Measurements from ENCODE around the gene CPHXL2. TPM values are rescaled to one million over a fixed set of nuclear protein-coding genes. Genes with fewer than 3 reads are reported as not detected.

CPHXL2 gene
- total RNA-seq, 4 donors from 2014 or later = not detected

- Histone ChIP-seq H3K27ac (replicated peaks in 1 of 4) (no peak overlapping the region), H3K36me3 (peaks cover 98 to 100% (median 99%) of the 10 kb centered on the region in 4 donors), H3K4me1 (no peaks in the 10 kb centered on the region), H3K27me3 (no peaks in the 10 kb centered on the region), H3K9me3 (no peaks in the 10 kb centered on the region), H3K4me3 (no peak overlapping the region)
- no peak for DNase-seq (ENCODE audit: extremely low spot score)
- WGBS = 91% methylated on average over 8 of the region's 8 CpGs
- TF ChIP-seq POLR2AphosphoS5 (IDR thresholded peaks at IDR 0.05) (no peak), CTCF (IDR thresholded peaks at IDR 0.05) (no peak), POLR2A (IDR thresholded peaks at IDR 0.05; ENCODE audit: low read depth) (no peak), EP300 (IDR thresholded peaks at IDR 0.05) (no peak)
- intact Hi-C loops (cut with DNase I) = no loop called here
These were observed 44.0 kb downstream of the CPHXL2 start for GRCh38 chr16:75632857-75633256.

- no peaks in the 10 kb centered on the region for H3K9me3 ChIP-seq
- H3K4me1 ChIP-seq = no peaks in the 10 kb centered on the region
- 87% methylated on average over 3 of the region's 3 CpGs for WGBS
- H3K27ac ChIP-seq (replicated peaks in 1 of 4) = no peak overlapping the region
- intact Hi-C loops (cut with DNase I) = no loop called here
- no peak overlapping the region for H3K4me3 ChIP-seq
- TF ChIP-seq POLR2AphosphoS5 (IDR thresholded peaks at IDR 0.05) = no peak
- peaks cover 80 to 99% (median 95%) of the 10 kb centered on the region in 4 donors for H3K36me3 ChIP-seq
- no peak for DNase-seq (ENCODE audit: extremely low spot score)
- H3K27me3 ChIP-seq = no peaks in the 10 kb centered on the region
These were observed 46.8 kb downstream of the CPHXL2 start for GRCh38 chr16:75630052-75630451.

GRCh38 chr16:75629132-75629531, 47.7 kb downstream of the CPHXL2 start:
- intact Hi-C loops (cut with DNase I) = loop anchor here (10.0 kb wide), 1 partner anchor 154 kb away; no protein-coding TSS in a partner anchor
- Histone ChIP-seq H3K36me3 (peaks cover 71 to 90% (median 86%) of the 10 kb centered on the region in 4 donors), H3K4me3 (no peak overlapping the region), H3K9me3 (no peaks in the 10 kb centered on the region), H3K27ac (replicated peaks in 1 of 4) (no peak overlapping the region), H3K4me1 (no peaks in the 10 kb centered on the region), H3K27me3 (no peaks in the 10 kb centered on the region)
- no peak for TF ChIP-seq POLR2AphosphoS5 (IDR thresholded peaks at IDR 0.05)
- DNase-seq (ENCODE audit: extremely low spot score) = no peak
- WGBS = 92% methylated on average over 10 of the region's 10 CpGs

GRCh38 chr16:75628351-75628750, 48.5 kb downstream of the CPHXL2 start:
- WGBS = 85% methylated on average over 4 of the region's 4 CpGs
- H3K27me3 ChIP-seq = no peaks in the 10 kb centered on the region
- TF ChIP-seq CTCF (IDR thresholded peaks at IDR 0.05) = no peak
- TF ChIP-seq EP300 (IDR thresholded peaks at IDR 0.05) = no peak
- no peak for TF ChIP-seq POLR2A (IDR thresholded peaks at IDR 0.05; ENCODE audit: low read depth)
- no peak for TF ChIP-seq POLR2AphosphoS5 (IDR thresholded peaks at IDR 0.05)
- peaks cover 63 to 82% (median 78%) of the 10 kb centered on the region in 4 donors for H3K36me3 ChIP-seq
- peaks cover 0 to 5% (median 2%) of the 10 kb centered on the region in 4 donors for H3K4me1 ChIP-seq
- H3K9me3 ChIP-seq = no peaks in the 10 kb centered on the region
- no peak overlapping the region for H3K27ac ChIP-seq (replicated peaks in 1 of 4)
- DNase-seq (ENCODE audit: extremely low spot score) = no peak
- intact Hi-C loops (cut with DNase I) = loop anchor here (10.0 kb wide), 1 partner anchor 154 kb away; no protein-coding TSS in a partner anchor
- no peak overlapping the region for H3K4me3 ChIP-seq

GRCh38 chr16:75627851-75628250, 49.0 kb downstream of the CPHXL2 start:
- intact Hi-C loops (cut with DNase I) = loop anchor here (10.0 kb wide), 1 partner anchor 153 kb away; no protein-coding TSS in a partner anchor
- Histone ChIP-seq H3K36me3 (peaks cover 58 to 77% (median 73%) of the 10 kb centered on the region in 4 donors), H3K9me3 (no peaks in the 10 kb centered on the region), H3K27ac (replicated peaks in 1 of 4) (no peak overlapping the region), H3K4me1 (peaks cover 0 to 5% (median 2%) of the 10 kb centered on the region in 4 donors), H3K4me3 (no peak overlapping the region), H3K27me3 (no peaks in the 10 kb centered on the region)
- WGBS = 63% methylated on average over 3 of the region's 3 CpGs
- no peak for TF ChIP-seq POLR2A (IDR thresholded peaks at IDR 0.05; ENCODE audit: low read depth)
- TF ChIP-seq POLR2AphosphoS5 (IDR thresholded peaks at IDR 0.05) = no peak
- no peak for TF ChIP-seq CTCF (IDR thresholded peaks at IDR 0.05)
- no peak for DNase-seq (ENCODE audit: extremely low spot score)

- H3K27ac ChIP-seq (replicated peaks in 1 of 4) = no peak overlapping the region
- H3K27me3 ChIP-seq = no peaks in the 10 kb centered on the region
- H3K36me3 ChIP-seq = peaks cover 48 to 67% (median 62%) of the 10 kb centered on the region in 4 donors
- no peak for TF ChIP-seq EP300 (IDR thresholded peaks at IDR 0.05)
- TF ChIP-seq POLR2AphosphoS5 (IDR thresholded peaks at IDR 0.05) = no peak
- TF ChIP-seq CTCF (IDR thresholded peaks at IDR 0.05) = no peak
- TF ChIP-seq POLR2A (IDR thresholded peaks at IDR 0.05; ENCODE audit: low read depth) = no peak
- intact Hi-C loops (cut with DNase I) = loop anchor here (10.0 kb wide), 1 partner anchor 152 kb away; no protein-coding TSS in a partner anchor
- H3K9me3 ChIP-seq = no peaks in the 10 kb centered on the region
- peaks cover 8 to 14% (median 10%) of the 10 kb centered on the region in 4 donors for H3K4me1 ChIP-seq
- DNase-seq (ENCODE audit: extremely low spot score) = no peak
- 83% methylated on average over 4 of the region's 4 CpGs for WGBS
- no peak overlapping the region for H3K4me3 ChIP-seq
These were observed 50.0 kb downstream of the CPHXL2 start for GRCh38 chr16:75626806-75627205.
